ENCODE data around the gene MAPKAP1.
"Not testable (repeated sequence)": the region's sequence is repeated elsewhere in the genome, so short reads cannot be mapped to it uniquely, and the experiment has no call there.

Gene MAPKAP1

GRCh38 chr9:125409637-125410521, 297.1 kb downstream of the MAPKAP1 start:
- no peak for DNase-seq (ENCODE audit: low spot score)

- DNase-seq (ENCODE audit: low spot score) = no peak
Measured at GRCh38 chr9:125409217-125409636, 297.8 kb downstream of the MAPKAP1 start.

DNA sequence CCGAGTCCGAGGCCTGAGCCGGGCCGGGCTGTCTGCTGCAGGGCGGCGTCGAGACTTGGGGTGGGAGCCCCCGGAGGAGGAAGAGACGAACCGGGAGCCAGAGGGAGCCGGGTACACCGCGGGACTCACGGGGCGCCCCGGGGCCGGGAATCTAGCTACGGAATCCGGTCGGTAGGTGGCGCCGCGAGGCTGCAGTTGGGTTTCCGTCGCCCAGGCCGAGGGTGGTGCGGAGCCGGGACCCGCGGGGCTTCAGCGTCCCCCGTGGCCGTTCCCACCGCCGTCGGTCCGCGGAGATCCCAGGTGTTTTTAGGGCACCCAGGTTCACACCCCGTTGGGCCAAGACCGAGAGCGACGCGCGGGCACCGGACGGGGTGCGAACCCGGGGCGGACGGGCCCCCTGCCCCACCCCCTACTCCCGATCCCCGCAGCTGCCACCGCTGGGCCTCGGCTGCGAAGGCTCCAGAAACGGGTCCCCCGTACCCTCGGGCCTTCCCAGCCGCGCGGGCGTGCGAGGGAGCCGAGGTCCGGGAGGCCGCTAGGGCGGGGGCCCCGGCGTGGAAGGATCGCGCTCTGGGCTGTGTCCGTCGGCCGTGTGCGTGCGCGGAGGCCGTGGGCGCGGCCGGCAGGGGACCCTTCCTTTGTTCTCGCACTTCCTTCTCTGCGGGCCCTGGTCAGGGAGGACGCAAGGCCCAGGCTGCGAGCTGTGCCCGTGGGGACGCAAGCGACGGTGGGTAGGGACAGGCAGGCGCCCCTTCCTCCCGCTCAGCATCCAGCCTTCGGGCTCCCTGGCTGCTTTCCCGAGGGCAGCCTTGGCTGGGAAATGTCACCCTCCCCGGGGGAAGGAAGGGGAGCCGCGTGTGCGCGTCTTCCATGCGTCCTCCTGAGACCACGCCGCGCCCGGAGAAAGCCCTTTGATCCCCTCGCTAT, 298.8 kb downstream of the MAPKAP1 start:
- peak; percentile 96 for DNase-seq (ENCODE audit: low spot score)

DNA sequence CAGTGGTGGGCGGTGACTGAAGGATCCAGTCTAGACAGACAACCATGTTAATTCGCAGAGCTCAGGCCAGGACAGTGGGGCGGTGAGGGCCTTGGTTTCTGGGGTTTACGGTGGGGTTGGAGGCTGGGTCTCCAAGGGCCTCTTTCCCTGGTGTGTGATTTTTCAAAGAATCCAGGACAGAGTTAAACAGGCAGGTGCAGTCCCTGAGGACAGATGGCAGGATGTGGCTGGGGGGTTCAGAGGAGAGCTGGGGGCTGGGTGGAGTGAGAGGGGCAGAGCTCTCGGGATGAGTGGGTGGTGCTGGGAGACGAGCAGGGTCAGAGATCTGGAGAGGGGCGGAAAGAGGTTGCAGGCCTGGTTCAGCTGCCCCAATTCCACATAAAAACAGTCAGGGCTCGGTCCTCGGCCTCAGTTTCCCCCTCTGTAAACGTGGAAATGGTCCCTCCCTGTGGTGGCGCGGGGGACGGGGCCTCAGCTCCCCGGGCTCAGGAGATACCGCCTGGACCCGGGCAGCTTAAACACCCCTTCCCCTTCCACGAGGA, 299.5 kb downstream of the MAPKAP1 start:
- no peak for DNase-seq (ENCODE audit: low spot score)

DNA sequence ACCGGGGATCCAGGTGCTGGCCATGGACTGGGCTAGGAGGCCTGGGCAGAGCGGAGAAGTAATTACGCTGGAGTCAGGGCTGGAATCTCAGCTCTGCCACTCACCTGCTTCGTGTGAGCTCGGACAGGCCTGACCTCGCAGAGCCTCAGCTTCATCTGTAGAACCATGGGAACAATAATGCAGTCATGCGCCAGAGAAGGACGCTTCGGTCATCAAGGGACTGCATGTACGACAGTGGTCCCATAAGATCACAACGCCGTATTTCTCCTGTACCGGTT, 300.3 kb downstream of the MAPKAP1 start:
- DNase-seq (ENCODE audit: low spot score) = no peak

DNA sequence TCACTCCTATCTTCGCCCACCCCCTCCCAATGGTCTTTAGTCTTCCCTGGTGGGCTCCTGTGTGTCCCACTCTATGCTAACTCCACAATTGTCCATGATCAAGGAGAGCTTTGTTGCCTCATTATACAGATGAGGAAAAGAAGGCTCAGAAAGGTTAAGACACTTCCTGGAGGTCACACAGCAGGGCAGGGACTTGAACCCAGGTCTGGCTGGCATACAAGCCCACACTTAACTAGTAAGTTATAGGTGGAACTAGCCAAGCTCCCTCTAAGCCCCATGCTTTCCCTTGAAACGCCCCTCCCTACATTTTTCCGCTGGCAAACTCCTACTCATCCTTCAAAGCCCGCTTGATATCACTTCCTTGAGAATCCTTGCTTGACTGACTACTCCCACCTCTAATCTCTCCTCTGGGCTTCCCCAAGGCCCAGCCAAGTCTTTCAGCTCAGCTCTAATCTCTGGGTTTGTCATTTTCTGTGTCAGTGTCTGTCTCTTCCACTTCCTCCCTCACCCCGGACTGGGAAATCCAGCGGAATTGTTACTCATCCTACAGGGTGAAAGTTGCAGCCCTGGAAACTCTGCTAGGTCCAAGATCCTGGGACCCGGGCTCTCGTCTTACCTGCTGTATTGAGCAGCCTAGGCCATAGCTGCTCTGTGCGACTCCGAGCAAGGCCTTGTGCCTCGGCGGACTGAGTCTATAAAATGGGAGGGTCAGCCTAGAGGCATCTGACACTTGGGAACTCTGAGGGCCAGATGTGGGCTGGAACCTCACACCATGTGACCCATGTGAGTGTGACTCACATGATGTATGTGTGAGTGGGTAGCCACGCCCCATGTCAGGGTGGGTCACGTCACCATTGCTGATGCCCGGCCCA, 300.8 kb downstream of the MAPKAP1 start:
- DNase-seq (ENCODE audit: low spot score) = peak; percentile 22

DNA sequence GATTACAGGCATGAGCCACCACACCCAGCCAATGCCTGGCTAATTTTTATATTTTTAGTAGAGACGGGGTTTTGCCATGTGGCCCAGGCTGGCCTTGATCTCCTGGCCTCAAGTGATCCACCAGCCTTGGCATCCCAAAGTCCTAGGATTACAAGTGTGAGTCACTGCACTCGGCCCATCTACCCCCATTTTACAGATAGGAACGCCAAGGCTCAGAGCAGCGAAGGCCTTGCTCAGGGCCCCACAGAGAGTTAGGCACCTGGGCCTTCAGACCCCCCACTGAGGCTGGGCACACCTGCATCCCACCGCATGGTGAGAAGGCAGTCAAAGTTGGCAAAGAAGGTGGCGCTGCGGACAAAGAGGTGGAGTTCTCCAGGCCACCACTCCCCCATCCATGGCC, 302.3 kb downstream of the MAPKAP1 start:
- DNase-seq (ENCODE audit: low spot score) = no peak

DNA sequence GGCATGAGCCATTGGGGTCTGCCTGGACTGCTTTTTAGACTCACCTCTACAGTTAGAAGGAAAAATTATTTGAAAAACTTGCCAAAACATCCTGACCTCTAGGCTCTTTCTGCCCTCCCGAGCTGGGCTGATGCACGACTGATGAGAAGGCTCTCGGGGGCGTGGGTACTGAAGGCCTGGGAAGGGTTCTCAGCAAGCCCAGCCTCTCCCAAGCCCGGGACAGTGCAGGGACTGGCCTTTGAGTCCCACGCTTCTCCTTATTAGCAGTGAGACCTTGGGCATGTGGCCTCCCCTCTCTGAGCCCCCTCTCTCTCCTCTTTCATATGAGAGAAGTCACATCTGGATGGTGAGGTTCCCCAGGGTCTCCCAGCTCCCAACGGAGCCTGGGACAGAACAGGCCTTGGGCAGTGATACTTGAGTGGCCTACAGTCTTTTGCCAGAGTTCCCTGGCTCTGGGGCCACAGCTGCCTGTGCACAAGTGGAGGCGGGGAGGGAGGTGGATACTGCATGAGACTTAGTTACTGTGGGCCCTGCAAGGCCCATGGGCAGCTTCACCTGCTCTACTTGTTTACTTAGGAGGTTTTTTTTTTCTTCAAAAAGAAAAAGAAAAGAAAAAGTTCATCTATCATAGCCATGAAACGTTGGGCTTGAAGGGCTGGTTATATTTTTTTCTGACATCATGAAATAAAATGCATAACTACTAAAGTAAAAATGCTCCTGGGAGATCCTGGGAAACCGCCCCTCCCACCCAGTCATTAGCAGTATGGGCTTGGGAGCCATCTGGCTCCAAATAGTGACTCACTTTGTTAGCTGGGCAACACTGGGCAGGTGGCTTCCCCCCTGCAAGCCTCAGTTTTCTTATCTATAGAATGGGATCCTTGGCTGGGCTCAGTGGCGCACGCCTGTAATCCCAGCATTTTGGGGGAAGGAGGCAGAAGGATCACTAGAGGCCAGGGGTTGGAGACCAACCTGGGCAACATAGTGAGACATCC, 306.0 kb downstream of the MAPKAP1 start:
- DNase-seq (ENCODE audit: low spot score) = no peak

DNA sequence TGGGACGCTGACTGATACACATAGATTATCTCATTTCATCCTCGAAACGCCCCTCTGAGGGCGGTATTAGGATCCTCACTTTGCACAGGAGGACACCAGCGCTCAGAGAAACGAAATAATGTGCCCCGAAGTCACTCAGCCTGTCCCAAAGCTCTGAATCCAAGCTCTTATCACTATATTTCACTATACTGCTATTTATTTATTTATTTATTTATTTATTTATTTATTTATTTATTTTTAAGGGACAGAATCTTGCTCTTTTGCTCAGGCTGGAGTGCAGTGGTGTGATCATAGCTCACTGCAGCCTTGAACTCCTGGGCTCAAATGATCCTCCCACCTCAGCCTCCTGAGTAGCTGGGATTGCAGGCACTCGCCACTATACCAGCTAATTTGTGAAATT, 306.8 kb downstream of the MAPKAP1 start:
- not testable (repeated sequence) for DNase-seq (ENCODE audit: low spot score)

DNA sequence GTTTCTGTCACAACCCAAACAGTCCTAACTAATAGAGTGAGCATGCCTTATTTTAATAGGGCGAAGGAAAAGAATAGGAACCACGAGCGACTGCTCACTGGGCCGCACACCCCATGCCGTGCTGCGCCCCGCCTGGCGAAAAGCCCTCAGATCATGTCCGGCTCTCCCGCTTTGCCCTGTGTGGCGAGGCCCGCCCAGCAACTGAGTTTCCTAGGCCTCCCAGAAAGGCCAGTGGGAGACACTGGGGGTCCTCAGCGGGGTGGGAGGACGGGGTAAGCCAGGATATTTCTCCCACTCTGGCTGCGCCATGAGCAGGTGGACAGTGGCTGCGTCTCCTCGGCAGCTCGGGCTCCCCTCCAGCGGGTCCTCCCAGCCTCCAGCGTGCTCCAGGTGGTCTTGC, 307.3 kb downstream of the MAPKAP1 start:
- DNase-seq (ENCODE audit: low spot score) = no peak

DNA sequence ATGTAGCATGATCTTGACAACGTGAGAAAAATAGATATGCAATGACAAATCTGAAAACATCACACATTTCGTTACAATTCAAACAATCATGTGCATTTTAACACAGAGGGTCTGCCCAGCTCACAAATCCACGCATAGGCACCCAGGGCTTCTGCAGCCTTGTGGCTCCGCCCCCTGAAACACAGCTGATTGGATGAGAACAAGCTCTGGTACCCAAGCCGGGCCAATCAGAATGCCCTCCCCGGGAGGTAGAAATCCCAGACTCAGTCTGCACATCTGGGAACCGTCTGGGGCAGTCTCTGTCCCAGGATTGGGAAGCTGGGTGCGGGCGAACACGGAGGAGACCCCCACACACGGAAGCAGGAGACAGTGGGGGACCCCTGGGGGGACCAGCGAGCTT, 307.8 kb downstream of the MAPKAP1 start:
- DNase-seq (ENCODE audit: low spot score) = no peak

GRCh38 chr9:125398243-125398642, 308.8 kb downstream of the MAPKAP1 start:
- no peak for DNase-seq (ENCODE audit: low spot score)

DNA sequence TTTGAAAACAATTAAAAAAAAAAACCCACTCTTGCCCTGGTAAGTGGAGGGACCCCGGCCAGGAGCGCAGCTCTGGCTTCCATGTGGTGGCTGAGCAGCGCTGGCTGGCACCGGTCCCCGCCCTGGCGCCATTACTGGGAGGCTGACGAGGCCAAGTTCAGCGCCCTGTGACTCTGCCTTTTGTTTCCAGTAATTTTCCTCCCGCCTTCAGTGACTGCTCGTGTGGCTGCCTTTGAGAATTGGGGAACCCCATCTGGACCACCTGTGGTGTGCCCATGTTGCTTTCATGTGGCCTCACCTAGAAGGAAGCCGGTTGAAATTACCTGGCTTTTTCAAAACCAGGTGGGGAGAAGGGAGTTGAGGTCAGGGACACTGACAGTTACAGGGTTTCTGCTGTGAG, 309.3 kb downstream of the MAPKAP1 start:
- peak; percentile 22 for DNase-seq (ENCODE audit: low spot score)

DNA sequence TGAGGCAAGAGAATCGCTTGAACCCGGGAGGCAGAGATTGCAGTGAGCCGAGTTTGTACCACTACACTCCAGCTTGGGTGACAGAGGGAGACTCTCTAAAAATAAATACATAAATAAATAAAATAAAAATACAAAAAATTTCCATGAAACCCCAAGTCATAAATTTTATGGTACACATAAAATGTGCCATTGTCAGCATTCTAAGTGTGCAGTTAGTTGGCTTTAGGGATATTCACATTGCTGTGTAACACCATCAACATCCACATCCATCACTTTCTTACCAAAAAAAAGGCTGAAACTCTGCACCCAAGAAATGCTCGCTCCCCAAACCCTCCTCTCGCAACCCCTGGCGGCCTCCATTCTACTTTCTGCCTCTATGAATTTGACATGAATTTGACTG, 310.2 kb downstream of the MAPKAP1 start:
- no peak for DNase-seq (ENCODE audit: low spot score)

DNA sequence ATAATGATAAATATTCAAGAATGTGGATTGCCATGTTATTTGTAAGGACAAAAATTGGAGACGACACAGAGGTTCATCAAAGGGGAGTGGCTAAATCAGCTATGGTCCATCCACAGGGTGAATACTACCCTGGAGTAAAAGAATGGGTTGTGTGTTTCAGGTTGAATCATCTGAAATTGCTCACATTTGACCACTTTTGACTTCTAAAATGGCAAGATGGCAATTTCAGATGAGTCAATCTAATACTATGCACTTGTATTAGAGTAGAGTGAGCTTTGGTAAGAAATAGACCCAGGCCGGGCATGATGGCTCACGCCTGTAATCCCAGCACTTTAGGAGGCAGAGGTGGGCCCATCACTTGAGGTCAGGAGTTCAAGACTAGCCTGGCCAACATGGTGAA, 313.6 kb downstream of the MAPKAP1 start:
- DNase-seq (ENCODE audit: low spot score) = no peak

DNA sequence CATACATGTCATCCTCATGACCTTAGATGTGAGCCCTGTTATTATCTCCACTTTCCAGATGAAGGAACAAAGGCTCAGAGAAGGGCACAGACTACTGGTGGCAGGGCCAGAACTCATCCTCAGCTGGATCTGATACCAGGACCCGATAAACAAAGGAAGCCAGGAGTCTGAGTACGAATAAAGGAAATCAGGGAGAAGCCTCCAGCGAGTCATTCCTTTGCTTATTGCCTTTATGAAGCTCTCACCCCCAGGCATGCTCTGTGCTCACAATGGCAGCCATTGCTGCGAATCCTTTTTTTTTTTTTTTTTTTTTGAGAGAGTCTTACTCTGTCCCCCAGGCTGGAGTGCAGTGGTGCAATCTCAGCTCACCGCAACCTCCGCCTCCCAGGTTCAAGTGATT, 315.3 kb downstream of the MAPKAP1 start:
- DNase-seq (ENCODE audit: low spot score) = peak; percentile 11

- DNase-seq (ENCODE audit: low spot score) = no peak
Measured at GRCh38 chr9:125388978-125389377, 318.0 kb downstream of the MAPKAP1 start.

DNA sequence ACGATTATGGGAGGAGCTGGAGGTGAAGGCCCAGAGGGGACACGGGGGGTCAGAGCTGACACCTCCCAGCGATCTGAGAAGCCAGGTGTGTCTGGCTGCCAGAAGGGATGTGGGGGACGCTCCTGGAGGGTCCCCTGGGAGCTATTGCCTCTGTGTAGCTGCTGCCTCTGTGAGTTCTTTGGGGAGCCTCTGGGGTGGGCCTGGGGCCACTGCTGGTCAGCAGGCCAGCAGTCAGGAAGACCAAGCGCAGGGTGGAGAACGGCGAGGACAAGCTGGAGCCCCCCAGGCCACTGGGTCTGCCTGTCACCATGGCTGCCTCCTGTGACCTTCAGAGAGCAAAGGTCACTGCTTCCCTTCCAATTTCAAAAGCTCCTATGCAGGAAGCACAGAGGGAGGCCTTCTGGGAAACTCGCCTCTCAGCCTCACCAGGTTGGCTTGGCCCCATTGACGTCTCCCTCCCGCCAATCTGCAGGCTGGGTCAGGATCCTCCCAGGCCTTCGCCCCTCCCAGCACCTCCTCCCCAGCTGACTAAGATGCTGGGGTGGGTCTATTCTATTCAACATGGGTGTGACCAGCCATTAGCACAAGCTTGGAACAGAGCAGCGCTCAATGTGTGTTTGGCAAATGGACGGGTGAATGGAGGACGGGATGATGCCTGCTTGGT, 319.0 kb downstream of the MAPKAP1 start:
- DNase-seq (ENCODE audit: low spot score) = no peak
